RWPE1 (cell line): Measurements from ENCODE around the gene TAB2.

Source experiments
- CTCF ChIA-PET: fragments of 350-600 bp; sonication (Branson Sonifier 250); formaldehyde crosslinking; extraction: SDS; loops from one replicate; lab custom pipeline; 2021; lab: Yijun Ruan, JAX
- POLR2A ChIA-PET: fragments of 400-600 bp; formaldehyde crosslinking; extraction: SDS; loops from one replicate; lab custom pipeline; 2020; ENCODE audit warnings: antibody characterized with exemption; ENCODE audit not compliant: low non-redundant PET; lab: Yijun Ruan, JAX
- DNase-seq: peaks from one replicate; pipeline ENCODE4 v3.0.0; 2012; ENCODE audit warnings: low spot score
- H3K27ac ChIP-seq: fragments of 450-650 bp; 2 replicates; pipeline ENCODE4 v1.5.1; 2017
- CTCF ChIP-seq: fragments of 450-650 bp; conservative IDR thresholded peaks from 2 replicates; pipeline ENCODE4 v1.5.1; 2017; ENCODE audit warnings: low read depth, mild to moderate bottlenecking

TAB2 gene

DNA sequence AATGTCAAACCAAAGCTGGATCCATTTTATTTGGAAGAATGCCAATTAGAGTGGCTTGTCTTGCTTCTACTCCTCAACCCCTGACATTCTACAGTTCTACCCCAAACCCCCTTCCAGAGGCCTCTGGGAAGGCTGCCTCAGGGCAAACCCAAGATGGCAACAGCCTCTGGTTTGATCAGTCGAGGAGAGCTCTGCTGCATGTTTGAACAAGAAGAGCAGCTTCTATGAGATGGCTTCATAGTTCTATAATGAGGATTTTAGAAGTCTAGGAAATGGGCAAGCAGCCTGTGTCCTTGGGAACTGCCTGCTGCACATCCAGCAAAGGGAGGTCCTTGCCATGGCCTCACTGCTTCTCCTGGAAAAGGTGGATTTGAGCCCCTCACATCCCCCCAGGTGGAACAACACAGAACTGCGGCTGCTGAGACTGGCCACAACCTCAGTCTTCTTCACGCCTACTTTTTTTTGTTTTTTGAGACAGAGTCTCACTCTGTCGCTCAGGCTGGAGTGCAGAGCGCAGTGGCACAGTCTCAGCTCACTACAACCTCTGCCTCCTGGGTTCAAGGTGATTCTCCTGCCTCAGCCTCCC is 129.4 kb downstream of the TAB2 start:
- no peak overlapping the region for H3K27ac ChIP-seq
- no peak for DNase-seq
- ChIA-PET CTCF (interaction anchor here (0.7 kb wide), 1 partner anchor 12 kb away, joined by 4 read pairs; no protein-coding TSS in a partner anchor), POLR2A (no interaction called here)
- no peak for TF ChIP-seq CTCF

DNA sequence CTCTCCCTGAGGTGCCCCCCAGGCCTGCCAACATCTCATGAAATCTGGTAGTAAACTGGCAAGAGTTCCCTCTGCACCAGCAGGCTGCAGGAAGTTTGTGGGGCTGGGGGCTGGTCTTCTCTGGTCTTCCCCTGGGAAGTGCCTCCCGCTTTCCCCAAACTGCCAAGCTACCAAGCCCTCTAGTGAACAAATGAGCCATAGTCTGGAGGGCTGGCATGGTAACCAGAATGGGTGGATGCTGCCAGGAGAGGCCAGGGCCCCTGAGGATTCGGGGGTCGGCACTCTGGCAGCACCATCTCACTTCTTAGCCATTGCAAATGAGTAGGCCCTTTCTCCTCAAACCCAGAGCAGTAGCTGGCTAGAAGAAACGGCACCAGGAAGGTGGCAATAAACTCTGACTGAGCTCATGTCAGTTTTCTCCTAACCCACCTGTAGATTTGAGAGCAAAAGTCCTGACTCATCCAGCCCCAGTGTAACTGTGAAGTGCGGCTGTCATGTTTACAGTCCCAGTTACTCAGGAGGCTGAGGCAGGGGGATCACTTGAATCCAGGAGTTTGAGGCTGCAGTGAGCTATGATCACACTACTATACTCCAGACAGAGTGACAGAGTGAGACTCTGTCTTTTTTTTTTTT is 131.4 kb downstream of the TAB2 start:
- no peak for DNase-seq
- TF ChIP-seq CTCF, result no peak
- CTCF ChIA-PET, result interaction anchor here (0.7 to 1.2 kb wide), 2 partner anchors 17 to 39 kb away, joined by 3 to 9 read pairs; no protein-coding TSS in a partner anchor
- H3K27ac ChIP-seq, result no peak overlapping the region
- POLR2A ChIA-PET, result no interaction called here

DNA sequence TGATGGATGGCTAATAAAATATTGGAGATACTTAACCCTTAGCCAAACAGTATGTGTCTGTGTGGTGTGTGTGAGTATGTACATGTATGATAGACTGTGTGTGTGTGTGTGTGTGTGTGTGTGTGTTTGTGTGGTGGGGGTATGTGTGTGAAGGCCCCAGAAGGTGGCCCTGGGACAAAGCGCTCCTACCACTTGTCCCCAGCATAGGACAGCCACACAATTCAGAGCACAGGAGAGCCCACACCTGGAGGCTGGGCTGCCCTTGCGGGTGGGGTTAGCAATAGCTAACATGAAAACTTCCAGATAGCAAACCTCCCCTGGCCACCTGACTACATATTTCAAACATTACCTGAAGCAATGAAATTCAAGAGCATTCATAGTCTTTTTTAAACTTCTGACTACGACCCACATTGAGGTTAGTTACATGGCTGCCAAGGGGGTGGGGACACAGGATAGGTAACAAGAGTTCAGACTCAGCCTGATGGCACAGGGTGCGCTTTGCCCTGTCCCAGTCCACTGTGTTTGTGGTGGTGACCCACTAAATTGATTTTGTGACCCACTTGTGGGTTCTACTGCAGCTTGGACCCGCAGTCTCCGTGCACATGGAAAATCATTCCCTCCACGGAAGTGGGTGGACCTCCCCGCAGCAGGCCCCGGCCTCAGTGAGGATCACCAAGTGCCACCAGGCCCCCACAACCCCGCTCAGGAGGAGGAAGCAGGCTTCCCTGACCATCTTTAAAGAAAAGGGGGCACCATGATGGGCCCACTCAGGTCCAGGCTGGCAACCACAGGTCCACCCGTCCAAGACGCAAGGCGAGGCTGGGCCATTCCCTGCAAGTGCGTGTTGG is 132.5 kb downstream of the TAB2 start:
- no peak overlapping the region for H3K27ac ChIP-seq
- ChIA-PET CTCF (interaction anchor here (0.7 to 0.8 kb wide), 3 partner anchors 18 to 866 kb away, joined by 3 read pairs; no protein-coding TSS in a partner anchor), POLR2A (no interaction called here)
- no peak for DNase-seq
- no peak for TF ChIP-seq CTCF

- no peak for TF ChIP-seq CTCF
- no peak overlapping the region for H3K27ac ChIP-seq
- no peak for DNase-seq
- POLR2A ChIA-PET, result no interaction called here
- CTCF ChIA-PET, result interaction anchor here (0.8 kb wide), 1 partner anchor 19 kb away, joined by 3 read pairs; no protein-coding TSS in a partner anchor
Measured at GRCh38 chr6:149450679-149451375, 133.3 kb downstream of the TAB2 start.

GRCh38 chr6:149451376-149452036 is 134.0 kb downstream of the TAB2 start:
- no peak for DNase-seq
- ChIA-PET POLR2A (no interaction called here), CTCF (interaction anchor here (0.6 kb wide), 1 partner anchor 19 kb away, joined by 4 read pairs; no protein-coding TSS in a partner anchor)
- TF ChIP-seq CTCF, result no peak
- no peak overlapping the region for H3K27ac ChIP-seq
